OCI-LY7 (cell line): ENCODE data around the gene PAX3. TPM values are rescaled to one million over a fixed set of nuclear protein-coding genes. Genes with fewer than 3 reads are reported as not detected.

ENCODE experiments used
- BruUV-seq: library from RNA; stranded (reverse); fragments of 400-500 nt; replicated peaks from 2 replicates; lab custom pipeline; 2021; lab: Mats Ljungman, UMichigan
- CTCF ChIA-PET: fragments of 300-600 bp; sonication (Branson Sonifier 250); formaldehyde crosslinking; loops from one replicate; lab custom pipeline; 2022; ENCODE audit warnings: antibody characterized with exemption; ENCODE audit not compliant: unreplicated experiment; lab: Charles Lee
- POLR2A ChIA-PET: fragments of 300-600 bp; sonication (Branson Sonifier 250); formaldehyde crosslinking; loops from one replicate; lab custom pipeline; 2022; ENCODE audit warnings: antibody characterized with exemption; lab: Charles Lee
- DNase-seq: peaks from one replicate; pipeline ENCODE4 v3.0.0-alpha.2; 2015; ENCODE audit warnings: low spot score
- H2AFZ ChIP-seq: fragments of 200-600 bp; sonication (generic), shearing (Covaris generic); 2 replicates; pipeline ENCODE4 v1.6.1; 2014; ENCODE audit warnings: mild to moderate bottlenecking, antibody characterized with exemption, low read length, moderate library complexity
- H3K27ac ChIP-seq: fragments of 200-600 bp; sonication (generic); 2 replicates; pipeline ENCODE4 v1.5.1; 2014; ENCODE audit warnings: mixed run types, low read depth, mild to moderate bottlenecking, moderate library complexity, low read length, inconsistent platforms; ENCODE audit not compliant: poor library complexity, severe bottlenecking
- H3K36me3 ChIP-seq: fragments of 200-600 bp; sonication (generic); 2 replicates; pipeline ENCODE4 v1.6.1; 2014; ENCODE audit warnings: mild to moderate bottlenecking, antibody characterized with exemption, low read length, moderate library complexity, mixed read lengths; ENCODE audit not compliant: insufficient read depth
- H3K4me1 ChIP-seq: fragments of 200-600 bp; sonication (generic); 2 replicates; pipeline ENCODE4 v1.5.1; 2014; ENCODE audit warnings: mild to moderate bottlenecking, low read length; ENCODE audit not compliant: insufficient read depth, poor library complexity, severe bottlenecking
- H3K4me2 ChIP-seq: fragments of 200-600 bp; sonication (generic); 2 replicates; pipeline ENCODE4 v1.6.1; 2014; ENCODE audit warnings: mild to moderate bottlenecking, low read length
- H3K4me3 ChIP-seq: fragments of 200-600 bp; sonication (generic); 2 replicates; pipeline ENCODE4 v1.5.1; 2014; ENCODE audit warnings: mild to moderate bottlenecking, low read depth, low read length; ENCODE audit not compliant: poor library complexity, severe bottlenecking
- H3K79me2 ChIP-seq: fragments of 200-600 bp; sonication (generic); 2 replicates; pipeline ENCODE4 v1.6.1; 2016; ENCODE audit warnings: low read depth, mild to moderate bottlenecking, low read length, moderate library complexity, mixed read lengths; ENCODE audit not compliant: insufficient read depth
- H3K9me2 ChIP-seq: fragments of 200-600 bp; sonication (generic); 2 replicates; pipeline ENCODE4 v1.6.1; 2016; ENCODE audit warnings: mild to moderate bottlenecking, low read length, mixed read lengths; ENCODE audit not compliant: insufficient read depth
- H3K9me3 ChIP-seq: fragments of 200-600 bp; sonication (generic); 2 replicates; pipeline ENCODE4 v1.6.1; 2014; ENCODE audit warnings: mild to moderate bottlenecking, mixed run types, low read length, mixed read lengths
- H4K20me1 ChIP-seq: fragments of 200-600 bp; sonication (generic); 2 replicates; pipeline ENCODE4 v1.6.1; 2014; ENCODE audit warnings: mild to moderate bottlenecking, antibody characterized with exemption, low read length, moderate library complexity, mixed read lengths; ENCODE audit not compliant: insufficient read depth
- EZH2phosphoT487 ChIP-seq: fragments of 200-600 bp; sonication (generic); IDR thresholded peaks from 2 replicates; pipeline ENCODE4 v1.6.1; 2018; ENCODE audit warnings: low read depth, borderline replicate concordance, mild to moderate bottlenecking, mixed run types, antibody characterized with exemption, low read length, moderate library complexity, mixed read lengths
- intact Hi-C: fragments of 100-400 bp; cut with micrococcal nuclease; formaldehyde crosslinking; loops from one replicate; pipeline ENCODE4 v1.10.0; 2022; ENCODE audit not compliant: unreplicated experiment
- total RNA-seq, 2 experiments: library from RNA; depleted of rRNA in 1 of 2; stranded (reverse); fragments of >200 nt in 1 of 2; shearing (Covaris generic) in 1 of 2; gene quantifications; 2 replicates each; pipeline ENCODE4 v1.2.3, GENCODE V29; 2014 to 2022
- TF ChIP-seq, protein P1 (sequence below): fragments of 200-600 bp; sonication (generic); conservative IDR thresholded peaks from 2 replicates; pipeline ENCODE4 v1.5.1; 2014; ENCODE audit warnings: mild to moderate bottlenecking, antibody characterized with exemption, low read length, moderate library complexity, mixed read lengths

PAX3 gene
- total RNA-seq, 2 experiments from 2014 or later, result not detected

DNA sequence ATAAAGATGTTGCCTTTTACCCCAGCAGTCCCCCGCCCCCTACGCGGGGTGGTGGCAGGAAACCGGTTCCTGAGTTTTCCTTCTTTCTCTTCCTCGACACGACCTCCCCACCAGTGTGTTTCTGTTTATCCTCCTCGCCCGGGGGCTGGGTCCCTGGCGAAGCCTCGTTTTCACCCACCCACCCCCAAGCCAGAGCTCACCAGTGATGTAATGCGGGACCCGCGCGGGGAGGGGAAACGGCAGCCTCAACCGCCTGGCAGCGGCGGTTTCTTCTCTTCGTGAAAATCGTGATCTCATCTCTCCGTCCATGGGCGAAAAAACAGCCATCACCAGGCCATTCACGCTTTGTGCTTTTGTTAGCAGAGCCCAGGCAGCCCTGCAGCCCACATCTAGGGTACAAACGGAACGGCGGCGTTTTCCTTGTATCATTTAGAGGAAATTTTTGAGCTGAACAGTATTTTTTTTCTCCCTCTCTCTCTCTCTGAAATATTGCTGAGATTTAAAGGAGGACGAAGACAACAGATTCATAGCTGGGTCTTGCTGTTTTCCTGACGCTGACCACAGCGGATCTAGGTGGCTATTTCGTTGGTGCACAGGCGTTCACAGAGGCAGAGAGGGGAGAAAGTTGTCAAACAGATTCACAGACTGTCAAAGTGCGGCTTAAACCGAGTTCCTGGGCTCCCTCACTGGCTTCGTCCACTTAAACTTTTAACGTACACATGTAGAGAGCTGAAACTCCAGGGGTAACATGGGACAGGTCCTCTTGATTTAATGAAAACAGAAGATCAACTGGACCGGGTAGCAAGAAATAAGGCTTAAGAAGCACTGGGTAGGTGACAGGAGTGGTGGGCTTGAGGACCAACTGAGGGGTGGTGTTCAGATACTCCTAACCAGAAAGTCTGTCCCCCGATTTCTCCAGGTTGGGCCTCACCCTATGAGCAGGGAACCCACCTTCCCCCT is 21.9 kb upstream of the PAX3 start:
- H3K4me2 ChIP-seq, result no peak overlapping the region
- H3K9me2 ChIP-seq, result no peaks in the 10 kb centered on the region
- H3K9me3 ChIP-seq, result no peaks in the 10 kb centered on the region
- no peaks in the 10 kb centered on the region for H3K4me1 ChIP-seq
- H4K20me1 ChIP-seq, result no peaks in the 10 kb centered on the region
- ChIA-PET CTCF (no interaction called here), POLR2A (interaction anchor here (0.5 to 0.7 kb wide), 2 partner anchors 32 to 283 kb away, joined by 3 read pairs; no protein-coding TSS in a partner anchor)
- no peak overlapping the region for H2AFZ ChIP-seq
- no peaks in the 10 kb centered on the region for H3K36me3 ChIP-seq
- BruUV-seq, result no TSS peak
- intact Hi-C loops, result no loop called here
- no peaks in the 10 kb centered on the region for H3K79me2 ChIP-seq
- H3K27ac ChIP-seq, result no peak overlapping the region
- DNase-seq, result no peak
- TF ChIP-seq, protein P1, sequence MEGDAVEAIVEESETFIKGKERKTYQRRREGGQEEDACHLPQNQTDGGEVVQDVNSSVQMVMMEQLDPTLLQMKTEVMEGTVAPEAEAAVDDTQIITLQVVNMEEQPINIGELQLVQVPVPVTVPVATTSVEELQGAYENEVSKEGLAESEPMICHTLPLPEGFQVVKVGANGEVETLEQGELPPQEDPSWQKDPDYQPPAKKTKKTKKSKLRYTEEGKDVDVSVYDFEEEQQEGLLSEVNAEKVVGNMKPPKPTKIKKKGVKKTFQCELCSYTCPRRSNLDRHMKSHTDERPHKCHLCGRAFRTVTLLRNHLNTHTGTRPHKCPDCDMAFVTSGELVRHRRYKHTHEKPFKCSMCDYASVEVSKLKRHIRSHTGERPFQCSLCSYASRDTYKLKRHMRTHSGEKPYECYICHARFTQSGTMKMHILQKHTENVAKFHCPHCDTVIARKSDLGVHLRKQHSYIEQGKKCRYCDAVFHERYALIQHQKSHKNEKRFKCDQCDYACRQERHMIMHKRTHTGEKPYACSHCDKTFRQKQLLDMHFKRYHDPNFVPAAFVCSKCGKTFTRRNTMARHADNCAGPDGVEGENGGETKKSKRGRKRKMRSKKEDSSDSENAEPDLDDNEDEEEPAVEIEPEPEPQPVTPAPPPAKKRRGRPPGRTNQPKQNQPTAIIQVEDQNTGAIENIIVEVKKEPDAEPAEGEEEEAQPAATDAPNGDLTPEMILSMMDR, result no peak
- TF ChIP-seq EZH2phosphoT487, result 0 out of 2 replicates have a peak, but pooled peaks have one; percentile 27
- H3K4me3 ChIP-seq, result no peak overlapping the region

- Histone ChIP-seq H3K36me3 (no peaks in the 10 kb centered on the region), H3K4me1 (no peaks in the 10 kb centered on the region), H4K20me1 (no peaks in the 10 kb centered on the region), H3K4me3 (no peak overlapping the region), H3K9me3 (no peaks in the 10 kb centered on the region), H3K9me2 (no peaks in the 10 kb centered on the region), H3K4me2 (no peak overlapping the region), H2AFZ (no peak overlapping the region), H3K79me2 (no peaks in the 10 kb centered on the region), H3K27ac (no peak overlapping the region)
- DNase-seq, result peak; percentile 5
- ChIA-PET POLR2A (no interaction called here), CTCF (no interaction called here)
- intact Hi-C loops, result loop anchor here (5.0 kb wide), 2 partner anchors 242 to 292 kb away; no protein-coding TSS in a partner anchor
- BruUV-seq, result no TSS peak
- TF ChIP-seq EZH2phosphoT487, result no peak
- TF ChIP-seq, protein P1, result no peak
Measured at GRCh38 chr2:222319586-222320435, 21.0 kb upstream of the PAX3 start.
